ENCODE results near the gene PHKA2. TPM values are rescaled to one million over a fixed set of nuclear protein-coding genes. Genes with fewer than 3 reads are reported as not detected.

The PHKA2 gene
- total RNA-seq, 1 donor from 2014 or later, result 18.1 TPM

GRCh38 chrX:18971506-18971905 lies 12.4 kb downstream of the PHKA2 start:
- DNase-seq (ENCODE audit: low read depth), result no peak
- no peak for TF ChIP-seq CTCF (IDR thresholded peaks at IDR 0.05; ENCODE audit: insufficient read depth, low read length, poor library complexity, severe bottlenecking)
- no peak overlapping the region for H3K4me3 ChIP-seq (ENCODE audit: low read depth, low read length)
- no peaks in the 10 kb centered on the region for H3K36me3 ChIP-seq (ENCODE audit: control insufficient read depth, insufficient read depth, low read length)
- H3K27me3 ChIP-seq (ENCODE audit: control insufficient read depth, insufficient read depth, low read length), result no peaks in the 10 kb centered on the region

- DNase-seq (ENCODE audit: low read depth), result no peak
- no peak overlapping the region for H3K4me3 ChIP-seq (ENCODE audit: low read depth, low read length)
- H3K36me3 ChIP-seq (ENCODE audit: control insufficient read depth, insufficient read depth, low read length), result no peaks in the 10 kb centered on the region
- no peaks in the 10 kb centered on the region for H3K27me3 ChIP-seq (ENCODE audit: control insufficient read depth, insufficient read depth, low read length)
- TF ChIP-seq CTCF (IDR thresholded peaks at IDR 0.05; ENCODE audit: insufficient read depth, low read length, poor library complexity, severe bottlenecking), result no peak
Measured at GRCh38 chrX:18970465-18970864, 13.4 kb downstream of the PHKA2 start.

- H3K36me3 ChIP-seq (ENCODE audit: control insufficient read depth, insufficient read depth, low read length), result no peaks in the 10 kb centered on the region
- no peak for DNase-seq (ENCODE audit: low read depth)
- TF ChIP-seq CTCF (IDR thresholded peaks at IDR 0.05; ENCODE audit: insufficient read depth, low read length, poor library complexity, severe bottlenecking), result no peak
- no peak overlapping the region for H3K4me3 ChIP-seq (ENCODE audit: low read depth, low read length)
- no peaks in the 10 kb centered on the region for H3K27me3 ChIP-seq (ENCODE audit: control insufficient read depth, insufficient read depth, low read length)
Measured at GRCh38 chrX:18966624-18967023, 17.3 kb downstream of the PHKA2 start.

- DNase-seq (ENCODE audit: low read depth), result no peak
- Histone ChIP-seq H3K4me3 (ENCODE audit: low read depth, low read length) (no peak overlapping the region), H3K27me3 (ENCODE audit: control insufficient read depth, insufficient read depth, low read length) (no peaks in the 10 kb centered on the region), H3K36me3 (ENCODE audit: control insufficient read depth, insufficient read depth, low read length) (no peaks in the 10 kb centered on the region)
- TF ChIP-seq CTCF (IDR thresholded peaks at IDR 0.05; ENCODE audit: insufficient read depth, low read length, poor library complexity, severe bottlenecking), result no peak
Measured at GRCh38 chrX:18964901-18965300, 19.0 kb downstream of the PHKA2 start.

- Histone ChIP-seq H3K4me3 (ENCODE audit: low read depth, low read length) (no peak overlapping the region), H3K36me3 (ENCODE audit: control insufficient read depth, insufficient read depth, low read length) (no peaks in the 10 kb centered on the region), H3K27me3 (ENCODE audit: control insufficient read depth, insufficient read depth, low read length) (no peaks in the 10 kb centered on the region)
- TF ChIP-seq CTCF (IDR thresholded peaks at IDR 0.05; ENCODE audit: insufficient read depth, low read length, poor library complexity, severe bottlenecking), result no peak
- DNase-seq (ENCODE audit: low read depth), result no peak
Measured at GRCh38 chrX:18964026-18964425, 19.9 kb downstream of the PHKA2 start.

- Histone ChIP-seq H3K36me3 (ENCODE audit: control insufficient read depth, insufficient read depth, low read length) (no peaks in the 10 kb centered on the region), H3K4me3 (ENCODE audit: low read depth, low read length) (no peak overlapping the region), H3K27me3 (ENCODE audit: control insufficient read depth, insufficient read depth, low read length) (no peaks in the 10 kb centered on the region)
- no peak for TF ChIP-seq CTCF (IDR thresholded peaks at IDR 0.05; ENCODE audit: insufficient read depth, low read length, poor library complexity, severe bottlenecking)
- DNase-seq (ENCODE audit: low read depth), result no peak
Measured at GRCh38 chrX:18962329-18962728, 21.6 kb downstream of the PHKA2 start.

Measured in kidney epithelial cell (primary cell).